NCI-H460 (cell line): ENCODE data around the gene ZNF487. TPM values are rescaled to one million over a fixed set of nuclear protein-coding genes. Genes with fewer than 3 reads are reported as not detected.
A peak's percentile ranks its signal among the peaks of the same experiment; 100 is the strongest.
"Not testable (repeated sequence)": the region's sequence is repeated elsewhere in the genome, so short reads cannot be mapped to it uniquely, and the experiment has no call there.

ENCODE experiments used
- DNase-seq: peaks from one replicate; pipeline ENCODE4 v3.0.0-alpha.2; 2016; ENCODE audit warnings: low read depth; ENCODE audit errors: extremely low read depth
- polyA plus RNA-seq: library from polyadenylated mRNA; depleted of rRNA; stranded (reverse); fragments of >200 nt; gene quantifications from 2 replicates; pipeline ENCODE4 v1.2.3, GENCODE V29; 2014; cell fraction: nucleus; rRNA removed
- total RNA-seq: library from RNA; depleted of rRNA; stranded (reverse); fragments of >200 nt; shearing (Covaris generic); gene quantifications from 2 replicates; pipeline ENCODE4 v1.2.3, GENCODE V29; 2014; rRNA removed

The ZNF487 gene
- 2.4 and 5.4 TPM in 2 replicates for total RNA-seq
- 0.26 and 4.0 TPM in 2 replicates for polyA plus RNA-seq

DNA sequence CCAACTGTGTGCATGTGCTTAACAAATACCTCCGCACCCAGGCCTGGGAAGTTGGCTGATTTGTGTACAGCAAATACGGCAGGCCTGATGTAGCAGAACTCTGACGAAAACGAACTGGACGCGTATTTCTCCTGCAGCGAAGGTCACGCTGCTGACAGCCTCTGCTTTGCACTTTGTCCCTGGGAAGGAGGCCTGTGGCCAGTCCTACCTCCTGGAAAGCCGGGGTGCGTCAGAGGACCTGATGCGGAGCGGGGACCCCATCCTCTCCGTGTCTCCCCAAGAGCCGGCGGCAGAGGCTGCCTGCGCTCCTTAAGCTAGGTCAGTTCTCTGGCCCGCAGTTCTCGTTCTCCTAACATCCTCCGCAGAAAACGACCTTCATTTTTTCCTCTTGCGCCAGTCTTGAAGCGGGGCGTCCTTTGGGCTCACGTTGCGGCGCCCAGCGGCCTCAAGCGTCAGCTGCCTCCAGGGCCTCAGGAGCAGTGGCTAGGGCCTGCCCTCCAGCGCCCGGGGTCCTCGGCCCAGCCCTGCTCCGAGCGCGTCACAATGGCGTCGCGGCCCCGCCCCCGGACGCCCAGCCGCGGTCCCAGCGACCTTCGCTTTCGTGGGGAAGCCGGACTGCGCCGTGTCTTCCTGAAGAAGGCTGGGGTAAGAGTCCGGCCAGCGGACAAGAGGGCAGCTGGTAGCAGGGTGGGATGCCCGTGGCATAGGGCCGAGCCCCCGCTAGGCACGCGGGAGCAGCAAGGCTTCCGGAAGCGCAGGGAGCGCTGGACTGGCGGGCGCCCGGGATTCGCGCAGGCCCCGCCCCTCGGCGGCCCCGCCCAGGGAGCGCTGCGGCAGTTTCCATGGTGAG is at the start of gene ZNF487:
ZNF487 (plus strand) TSS at position 821 of the 850 bp plus-strand sequence. CDS start 38,703 bp downstream, outside the sequence.
- peak; percentile 79 for DNase-seq

DNA sequence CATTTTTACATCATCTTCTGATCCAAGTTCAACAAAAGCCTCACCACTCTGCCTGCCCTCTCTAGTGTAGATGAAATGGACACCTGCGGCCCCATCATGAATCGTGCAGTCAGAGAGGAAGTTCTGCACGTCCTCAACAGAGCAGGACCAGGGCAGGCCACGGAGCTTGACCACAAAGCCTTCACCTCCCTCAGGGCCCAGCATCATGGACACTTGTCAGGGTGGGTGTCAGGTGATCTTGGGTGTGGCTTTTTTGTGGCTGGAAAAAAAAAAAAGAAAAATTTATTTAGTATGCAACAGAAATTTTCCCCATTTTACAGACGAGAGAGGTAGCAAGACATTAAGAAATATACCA is 49.3 kb upstream of the ZNF487 start:
- DNase-seq: no peak

GRCh38 chr10:43389867-43390266 is 47.0 kb upstream of the ZNF487 start:
- DNase-seq: no peak

DNA sequence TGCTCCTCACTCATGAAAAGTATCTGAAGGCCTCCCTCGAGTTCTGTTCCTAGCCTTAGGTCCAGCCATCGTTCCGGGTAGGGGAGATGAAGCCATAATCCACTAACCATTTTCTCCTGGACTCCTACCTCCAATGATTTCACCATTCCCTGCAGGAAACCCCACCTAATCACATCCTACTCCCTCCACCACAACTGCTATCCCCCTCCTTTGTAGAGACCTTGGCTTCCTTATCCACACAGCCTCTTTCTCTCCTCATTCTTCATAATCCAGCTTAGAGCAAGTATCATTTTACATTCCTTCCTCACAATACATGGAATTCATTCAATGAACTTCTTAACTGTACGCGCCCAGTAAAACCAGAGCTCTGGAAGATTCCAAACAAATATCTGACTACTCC is 46.6 kb upstream of the ZNF487 start:
- DNase-seq: no peak

DNA sequence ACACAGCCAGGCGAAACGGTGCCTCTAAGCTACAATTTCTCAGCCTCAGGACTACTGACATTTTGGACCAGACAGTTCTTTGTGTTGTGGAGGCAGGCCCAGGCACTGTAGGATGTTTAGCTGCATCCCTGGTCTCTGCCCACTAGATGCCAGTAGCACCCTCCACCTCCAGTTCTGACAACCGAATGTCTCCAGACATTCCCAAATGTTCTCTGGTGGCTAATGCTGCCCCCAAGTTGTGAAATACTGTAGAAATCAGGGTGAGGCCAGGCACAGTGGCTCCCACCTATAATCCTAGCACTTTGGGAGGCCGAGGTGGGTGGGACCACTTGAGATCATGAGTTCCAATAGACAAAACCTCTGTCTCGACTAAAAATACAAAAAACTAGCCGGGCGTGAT is 46.2 kb upstream of the ZNF487 start:
- DNase-seq: peak; percentile 51

- no peak for DNase-seq
Measured at GRCh38 chr10:43391496-43391895, 45.4 kb upstream of the ZNF487 start.

DNA sequence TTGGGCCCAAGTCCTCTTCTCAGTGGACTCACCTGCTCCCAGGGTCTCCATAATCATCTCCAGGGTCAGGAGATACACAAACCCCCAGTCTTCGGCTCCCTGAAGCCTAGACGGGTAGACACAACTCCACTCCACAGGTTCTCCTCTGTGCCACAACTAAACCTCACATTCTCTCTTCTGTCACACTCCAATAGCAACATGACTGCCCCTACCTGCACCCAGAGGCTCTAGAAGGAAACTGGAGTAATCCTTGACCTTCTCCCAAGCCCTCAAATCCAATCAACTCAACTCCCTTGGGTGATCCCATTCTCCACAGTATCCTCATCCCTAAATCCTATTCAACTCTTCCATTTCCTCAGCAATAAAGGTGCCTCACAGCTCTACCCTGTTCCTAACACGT is 44.2 kb upstream of the ZNF487 start:
- no peak for DNase-seq

- DNase-seq: not testable (repeated sequence)
Measured at GRCh38 chr10:43393186-43393585, 43.7 kb upstream of the ZNF487 start.

DNA sequence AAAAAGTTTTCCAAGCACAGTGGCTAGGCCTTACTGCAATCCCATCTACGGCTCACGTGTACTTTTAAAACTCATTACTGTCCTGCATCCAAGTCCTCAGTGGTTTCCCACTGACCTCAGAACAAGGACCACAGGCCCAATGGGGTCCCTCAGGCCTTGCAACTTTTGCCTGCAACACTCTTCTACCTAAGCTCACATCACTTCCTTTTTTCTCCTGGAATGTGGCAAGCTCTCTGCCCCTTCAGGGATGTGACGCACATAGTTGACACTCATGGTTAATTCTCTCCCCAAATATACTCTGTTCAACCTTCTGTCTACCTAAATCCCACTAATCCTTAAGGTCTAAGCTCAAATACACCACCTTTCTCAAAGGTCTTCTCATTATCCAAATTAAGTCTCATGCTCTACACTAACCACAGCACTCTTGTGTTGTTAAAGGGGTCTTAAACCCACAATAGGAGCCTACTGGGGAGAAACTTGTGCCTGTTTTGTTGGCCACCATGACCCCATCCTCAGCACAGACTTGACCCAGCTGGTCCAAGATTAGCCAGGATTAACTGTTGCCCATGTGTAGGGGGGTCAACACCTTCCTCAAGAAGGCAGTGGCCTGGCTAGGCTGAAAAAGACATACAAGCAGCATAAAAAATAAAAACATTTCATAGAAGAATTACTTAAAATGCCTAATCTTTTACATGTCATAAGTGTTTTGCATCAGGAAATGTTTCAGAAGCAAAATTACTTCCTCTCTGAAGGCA is 43.1 kb upstream of the ZNF487 start:
- no peak for DNase-seq

- no peak for DNase-seq
Measured at GRCh38 chr10:43394868-43395267, 42.0 kb upstream of the ZNF487 start.

GRCh38 chr10:43395571-43396060 is 41.3 kb upstream of the ZNF487 start:
- no peak for DNase-seq

- DNase-seq: no peak
Measured at GRCh38 chr10:43396061-43396927, 40.6 kb upstream of the ZNF487 start.

DNA sequence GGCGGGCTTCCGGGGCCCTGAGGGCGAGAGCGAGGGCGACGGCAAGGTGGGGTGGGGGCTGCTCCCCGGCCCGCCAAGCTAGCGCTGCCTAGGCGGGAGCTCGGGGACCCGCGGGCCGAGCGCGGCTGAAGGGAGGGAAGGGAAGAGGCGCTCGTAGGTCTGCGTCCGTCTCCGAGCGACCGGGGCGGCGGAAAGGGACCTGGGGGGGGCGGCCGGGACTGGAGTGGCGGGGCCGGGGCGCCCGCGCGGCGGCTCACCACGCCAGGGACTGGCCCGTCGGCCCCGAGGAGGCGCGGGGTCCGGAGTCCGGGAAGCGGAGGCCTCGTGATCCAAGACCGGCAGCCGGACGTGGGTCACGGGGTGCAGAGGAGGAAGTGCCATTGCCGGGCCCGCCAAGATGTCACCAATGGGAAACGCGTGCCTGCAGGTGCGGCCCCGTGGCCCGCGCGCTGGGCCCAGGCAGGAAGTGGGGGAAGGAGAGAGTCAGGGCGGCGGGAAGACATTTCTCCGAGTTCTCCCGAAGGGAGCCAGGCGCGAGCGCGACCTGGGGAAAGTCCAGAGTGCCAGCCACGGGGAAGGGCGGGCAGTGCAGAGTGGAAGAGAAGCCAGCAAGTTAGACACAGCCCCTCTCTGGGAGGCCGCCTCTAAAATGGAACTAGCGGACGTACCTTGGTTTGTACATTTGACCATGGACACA is 39.8 kb upstream of the ZNF487 start:
- DNase-seq: peak; percentile 88

GRCh38 chr10:43398939-43399319 is 38.0 kb upstream of the ZNF487 start:
- DNase-seq: no peak

DNA sequence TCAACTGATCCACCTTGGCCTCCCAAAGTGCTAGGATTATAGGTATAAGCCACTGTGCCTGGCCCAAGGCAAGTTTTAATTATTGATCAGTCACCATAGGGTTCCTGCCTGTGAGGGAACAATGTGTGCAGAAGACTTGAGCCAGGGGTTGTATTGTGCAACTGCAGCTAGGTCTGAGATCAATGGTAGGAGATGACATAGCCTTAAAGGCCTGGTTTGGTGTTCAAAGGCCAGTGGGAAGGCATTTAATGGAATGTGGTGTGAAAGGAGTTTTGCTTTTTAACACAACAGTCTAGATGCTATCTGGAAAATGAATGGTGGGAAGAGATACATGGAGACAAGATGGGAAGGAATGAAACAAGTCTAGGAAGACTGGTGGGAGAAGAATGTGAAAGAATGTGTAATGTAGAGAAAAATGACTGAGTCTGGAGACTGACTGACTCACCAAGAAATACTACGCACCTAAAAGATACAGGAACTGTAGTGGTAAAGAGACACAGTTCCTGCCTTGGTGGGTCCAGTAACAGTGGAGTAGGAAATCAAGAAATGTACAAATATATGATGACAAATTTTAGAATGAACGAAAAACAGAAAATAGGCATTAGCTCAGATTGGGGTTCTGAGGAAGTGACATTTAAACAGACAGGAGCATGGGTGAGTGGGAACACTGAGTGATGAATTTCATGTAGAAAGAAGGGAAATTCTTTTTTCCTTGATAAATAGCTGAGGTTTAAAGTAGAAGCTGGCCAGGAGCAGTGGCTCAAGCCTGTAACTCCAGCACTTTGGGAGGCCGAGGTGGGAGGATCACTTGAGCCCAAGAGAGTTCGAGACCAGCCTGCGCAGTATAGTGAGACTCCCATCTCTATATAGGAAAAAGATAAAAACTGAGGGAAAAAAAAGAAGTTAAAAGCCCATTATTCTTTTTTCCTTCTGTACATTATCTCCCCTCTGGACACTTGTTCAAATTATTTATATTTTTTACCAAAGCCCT is 37.3 kb upstream of the ZNF487 start:
- no peak for DNase-seq

DNA sequence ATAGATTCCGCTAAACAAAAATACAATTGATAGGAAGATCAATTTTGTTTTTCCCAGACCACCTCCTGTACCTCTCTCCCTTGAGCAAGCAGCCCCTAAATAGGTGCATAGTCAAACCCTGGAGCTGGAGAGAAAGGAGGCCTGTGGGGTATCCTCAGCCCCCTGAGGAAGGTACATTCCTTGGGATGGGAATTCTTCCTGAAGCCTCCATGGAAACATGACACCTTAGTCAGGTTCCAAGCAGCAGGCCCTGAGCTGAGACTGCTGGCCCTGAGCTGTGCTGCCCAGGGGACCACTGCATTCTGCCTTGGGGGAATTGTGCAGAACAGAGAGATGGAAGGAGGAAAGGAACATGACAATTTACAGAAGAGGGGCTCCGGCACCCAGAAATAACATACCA is 35.3 kb upstream of the ZNF487 start:
- DNase-seq: no peak

- DNase-seq: no peak
Measured at GRCh38 chr10:43402176-43402575, 34.7 kb upstream of the ZNF487 start.

DNA sequence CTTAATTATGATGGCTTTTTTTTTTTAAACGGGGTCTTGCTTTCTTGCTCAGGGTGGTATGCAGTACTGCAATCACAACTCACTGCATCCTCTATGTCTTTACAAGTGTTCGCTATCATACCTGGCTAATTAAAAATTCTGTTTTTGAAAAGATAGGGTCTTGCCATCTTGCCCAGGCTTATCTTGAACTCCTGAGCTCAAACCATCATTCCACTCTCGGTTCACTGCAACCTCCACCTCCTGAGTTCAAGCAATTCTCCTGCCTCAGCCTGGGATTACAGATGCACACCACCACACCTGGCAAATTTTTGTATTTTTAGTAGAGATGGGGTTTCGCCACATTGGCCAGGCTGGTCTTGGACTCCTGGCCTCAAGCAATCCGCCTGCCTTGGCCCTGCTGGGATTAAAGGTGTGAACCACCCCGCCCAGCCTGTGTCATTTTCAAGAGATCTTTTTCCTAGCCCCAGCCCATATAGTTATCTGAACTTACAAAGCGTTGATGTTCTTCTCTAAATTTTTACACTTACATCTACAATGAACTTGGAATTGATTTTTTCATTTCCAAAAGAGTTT is 33.9 kb upstream of the ZNF487 start:
- no peak for DNase-seq
